GM23338 (cell line): ENCODE results near the gene NTM.

ENCODE experiments used
- CREB1 ChIP-seq: fragments of 250-450 bp; sonication (Bioruptor Pico); IDR thresholded peaks from 2 replicates; pipeline ENCODE4 v1.5.0; 2020; ENCODE audit warnings: low read depth, mild to moderate bottlenecking, moderate library complexity
- CTCF ChIP-seq, 2 experiments: fragments of 200-600 bp in 1 of 2; sonication (generic) in 1 of 2; conservative IDR thresholded peaks; 2 replicates each; pipeline versions ENCODE4 v1.5.1 to v1.6.1; 2016 to 2017; ENCODE audit warnings: antibody characterized with exemption in 2 of 2, low read depth in 2 of 2, mild to moderate bottlenecking in 2 of 2, moderate library complexity in 1 of 2
- ETS1 ChIP-seq: IDR thresholded peaks from 2 replicates; pipeline ENCODE4 v1.6.1; 2016; ENCODE audit warnings: antibody characterized with exemption
- EZH2 ChIP-seq: fragments of 200-600 bp; sonication (generic); IDR thresholded peaks from one replicate; pipeline ENCODE4 v1.8.0; 2017; ENCODE audit warnings: antibody characterized with exemption, mild to moderate bottlenecking, low read depth; ENCODE audit not compliant: unreplicated experiment
- EZH2phosphoT487 ChIP-seq: fragments of 200-600 bp; sonication (generic); IDR thresholded peaks from one replicate; pipeline ENCODE4 v1.8.1; 2018; ENCODE audit warnings: antibody characterized with exemption; ENCODE audit not compliant: unreplicated experiment
- JUNB ChIP-seq: IDR thresholded peaks from one replicate; pipeline ENCODE4 v1.6.1; 2016; ENCODE audit warnings: antibody characterized with exemption; ENCODE audit not compliant: unreplicated experiment
- NANOG ChIP-seq: IDR thresholded peaks from 2 replicates; pipeline ENCODE4 v1.6.1; 2016; ENCODE audit warnings: antibody characterized with exemption, borderline replicate concordance
- POLR2AphosphoS5 ChIP-seq: IDR thresholded peaks from 2 replicates; pipeline ENCODE4 v1.6.1; 2016; ENCODE audit warnings: antibody characterized with exemption, low read depth
- REST ChIP-seq: IDR thresholded peaks from one replicate; pipeline ENCODE4 v1.6.1; 2018; ENCODE audit warnings: antibody characterized with exemption; ENCODE audit not compliant: unreplicated experiment
- STAT1 ChIP-seq: IDR thresholded peaks from one replicate; pipeline ENCODE4 v1.6.1; 2016; ENCODE audit warnings: antibody characterized with exemption; ENCODE audit not compliant: unreplicated experiment
- ZNF114 ChIP-seq: fragments of 250-450 bp; sonication (Bioruptor Pico); IDR thresholded peaks from 2 replicates; pipeline ENCODE4 v1.5.0; 2020; ENCODE audit warnings: mild to moderate bottlenecking, moderate library complexity
- ZNF331 ChIP-seq: fragments of 250-450 bp; sonication (Bioruptor Pico); IDR thresholded peaks from 2 replicates; pipeline ENCODE4 v1.5.0; 2020; ENCODE audit warnings: low read depth, mild to moderate bottlenecking, moderate library complexity

- TF ChIP-seq EZH2 (no peak), CTCF (conservative IDR thresholded peaks at IDR 0.05; ENCODE audit: low read depth in 2 of 2) (peak; percentile 67 to 76), POLR2AphosphoS5 (no peak), REST (no peak), EZH2phosphoT487 (no peak), CREB1 (CRISPR knock-in tag) (no peak), JUNB (no peak), ZNF114 (CRISPR knock-in tag) (no peak), ZNF331 (CRISPR knock-in tag) (no peak), ETS1 (no peak), STAT1 (no peak), NANOG (no peak)
Measured at GRCh38 chr11:131504199-131504949, 134.0 kb downstream of the NTM start.
